ENCODE measurements around the gene RASSF5. TPM values are rescaled to one million over a fixed set of nuclear protein-coding genes. Genes with fewer than 3 reads are reported as not detected.

Gene RASSF5
- total RNA-seq, 1 donor from 2014 or later, result 35.5 TPM

- DNase-seq (ENCODE audit: low spot score), result no peak
Measured at GRCh38 chr1:206547104-206547503, 39.8 kb downstream of the RASSF5 start.

GRCh38 chr1:206550446-206550845, 43.1 kb downstream of the RASSF5 start:
- no peak for DNase-seq (ENCODE audit: low spot score)

- DNase-seq (ENCODE audit: low spot score), result no peak
Measured at GRCh38 chr1:206551296-206551985, 44.1 kb downstream of the RASSF5 start.

- DNase-seq (ENCODE audit: low spot score), result no peak
Measured at GRCh38 chr1:206551986-206552326, 44.6 kb downstream of the RASSF5 start.

- no peak for DNase-seq (ENCODE audit: low spot score)
Measured at GRCh38 chr1:206554211-206554610, 46.9 kb downstream of the RASSF5 start.

- DNase-seq (ENCODE audit: low spot score), result no peak
Measured at GRCh38 chr1:206554701-206555472, 47.6 kb downstream of the RASSF5 start.

- DNase-seq (ENCODE audit: low spot score), result no peak
Measured at GRCh38 chr1:206555473-206555935, 48.2 kb downstream of the RASSF5 start.

- no peak for DNase-seq (ENCODE audit: low spot score)
Measured at GRCh38 chr1:206556047-206556749, 48.9 kb downstream of the RASSF5 start.

GRCh38 chr1:206556750-206557635, 49.7 kb downstream of the RASSF5 start:
- DNase-seq (ENCODE audit: low spot score), result peak; percentile 84

GRCh38 chr1:206557636-206558473, 50.5 kb downstream of the RASSF5 start:
- DNase-seq (ENCODE audit: low spot score), result no peak

- no peak for DNase-seq (ENCODE audit: low spot score)
Measured at GRCh38 chr1:206558794-206559671, 51.7 kb downstream of the RASSF5 start.

- no peak for DNase-seq (ENCODE audit: low spot score)
Measured at GRCh38 chr1:206559672-206559995, 52.3 kb downstream of the RASSF5 start.

- DNase-seq (ENCODE audit: low spot score), result no peak
Measured at GRCh38 chr1:206560007-206560716, 52.8 kb downstream of the RASSF5 start.

- DNase-seq (ENCODE audit: low spot score), result no peak
Measured at GRCh38 chr1:206563367-206564207, 56.3 kb downstream of the RASSF5 start.

GRCh38 chr1:206565995-206566394, 58.7 kb downstream of the RASSF5 start:
- DNase-seq (ENCODE audit: low spot score), result no peak

- no peak for DNase-seq (ENCODE audit: low spot score)
Measured at GRCh38 chr1:206566999-206567398, 59.7 kb downstream of the RASSF5 start.

- no peak for DNase-seq (ENCODE audit: low spot score)
Measured at GRCh38 chr1:206568256-206568655, 60.9 kb downstream of the RASSF5 start.

- DNase-seq (ENCODE audit: low spot score), result no peak
Measured at GRCh38 chr1:206568779-206569352, 61.5 kb downstream of the RASSF5 start.

Measured in ureter (tissue), 1 donor.